ENCODE results near the gene DNAAF8.

DNAAF8 gene

DNA sequence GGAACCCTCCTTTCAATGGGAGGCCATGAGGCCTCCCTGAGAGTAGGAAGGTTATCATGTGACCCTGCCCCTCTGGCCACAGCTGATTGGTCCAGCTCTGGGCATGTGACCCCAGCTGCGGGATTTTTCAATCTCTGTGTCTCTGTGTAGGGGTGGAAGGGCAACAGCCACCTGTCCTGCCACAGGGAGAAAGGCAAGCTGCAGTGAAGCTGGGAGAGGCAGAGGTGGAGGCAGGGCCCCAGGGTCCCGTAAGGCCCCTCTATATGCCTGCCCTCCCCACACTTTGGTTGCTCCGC, 10.9 kb downstream of the DNAAF8 start:
- H3K4me3 ChIP-seq (ENCODE audit: low read depth, low read length): no peak overlapping the region
- no peak for DNase-seq (ENCODE audit: low read depth)
- TF ChIP-seq CTCF (IDR thresholded peaks at IDR 0.05; ENCODE audit: control insufficient read depth, extremely low read depth, insufficient read depth): no peak

DNA sequence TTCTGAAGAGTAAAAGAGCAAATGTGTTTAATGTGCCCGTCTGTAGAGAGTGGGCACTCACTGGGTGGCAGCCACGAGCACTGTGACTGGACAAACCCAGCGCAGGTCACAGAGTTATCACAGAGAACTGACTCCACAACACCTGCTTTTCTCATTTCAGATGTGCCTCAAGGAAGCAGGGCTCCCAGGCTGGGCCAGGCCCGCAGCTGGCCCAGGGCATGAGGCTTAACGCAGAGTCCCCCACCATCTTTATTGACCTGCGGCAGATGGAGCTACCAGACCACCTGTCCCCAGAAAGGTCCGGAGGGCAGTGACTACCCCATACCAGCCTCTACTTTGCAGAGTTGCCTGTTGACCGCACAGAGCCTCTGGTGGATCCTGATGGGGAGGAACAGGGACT, 11.9 kb downstream of the DNAAF8 start:
- no peak for DNase-seq (ENCODE audit: low read depth)

GRCh38 chr16:4746991-4747574, 12.7 kb downstream of the DNAAF8 start:
- TF ChIP-seq CTCF (IDR thresholded peaks at IDR 0.05; ENCODE audit: control insufficient read depth, extremely low read depth, insufficient read depth): no peak
- no peak for DNase-seq (ENCODE audit: low read depth)
- no peak overlapping the region for H3K4me3 ChIP-seq (ENCODE audit: low read depth, low read length)

More for the DNA sequence above, 11.9 kb downstream of the DNAAF8 start:
- no peak overlapping the region for H3K4me3 ChIP-seq (ENCODE audit: low read depth, low read length)
- no peak for TF ChIP-seq CTCF (IDR thresholded peaks at IDR 0.05; ENCODE audit: control insufficient read depth, extremely low read depth, insufficient read depth)

GRCh38 chr16:4747906-4748681, 13.8 kb downstream of the DNAAF8 start:
- no peak for TF ChIP-seq CTCF (IDR thresholded peaks at IDR 0.05; ENCODE audit: control insufficient read depth, extremely low read depth, insufficient read depth)
- no peak for DNase-seq (ENCODE audit: low read depth)
- H3K4me3 ChIP-seq (ENCODE audit: low read depth, low read length): no peak overlapping the region

- TF ChIP-seq CTCF (IDR thresholded peaks at IDR 0.05; ENCODE audit: control insufficient read depth, extremely low read depth, insufficient read depth): no peak
- no peak overlapping the region for H3K4me3 ChIP-seq (ENCODE audit: low read depth, low read length)
- DNase-seq (ENCODE audit: low read depth): no peak
Measured at GRCh38 chr16:4748682-4749411, 14.5 kb downstream of the DNAAF8 start.

DNA sequence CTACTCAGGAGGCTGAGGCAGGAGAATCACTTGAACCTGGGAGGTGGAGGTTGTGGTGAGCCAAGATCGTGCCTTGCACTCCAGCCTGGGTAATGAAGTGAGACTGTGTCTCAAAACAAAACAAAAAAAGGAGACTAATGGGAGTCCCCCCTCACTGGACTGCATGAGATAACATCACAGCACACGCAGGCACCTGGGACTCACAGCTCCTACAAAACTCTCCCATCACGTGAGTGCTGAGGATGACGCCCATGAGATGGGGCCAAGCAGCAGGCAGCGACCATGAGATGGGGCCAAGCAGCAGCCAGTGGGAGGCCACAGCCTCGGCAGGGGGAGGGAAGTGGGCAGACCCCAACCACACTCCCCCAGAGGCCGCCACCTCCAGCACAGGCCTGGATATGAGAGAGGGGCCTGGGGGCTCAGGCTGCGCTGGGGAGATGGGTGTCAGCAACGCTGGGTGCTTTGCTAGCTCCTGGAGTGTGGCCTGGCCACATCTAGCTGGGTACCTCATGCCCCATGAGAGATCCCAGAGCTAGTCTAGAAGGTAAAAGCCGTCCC, 15.4 kb downstream of the DNAAF8 start:
- no peak for TF ChIP-seq CTCF (IDR thresholded peaks at IDR 0.05; ENCODE audit: control insufficient read depth, extremely low read depth, insufficient read depth)
- no peak for DNase-seq (ENCODE audit: low read depth)
- H3K4me3 ChIP-seq (ENCODE audit: low read depth, low read length): no peak overlapping the region
